H9 (cell line): ENCODE measurements around the gene PXT1. TPM values are rescaled to one million over a fixed set of nuclear protein-coding genes. Genes with fewer than 3 reads are reported as not detected.

Source experiments
- DNase-seq: peaks from one replicate; pipeline ENCODE4 v3.0.0-alpha.2; 2017
- H2AFZ ChIP-seq: one replicate; pipeline ENCODE4 v1.6.1; 2013; ENCODE audit warnings: mild to moderate bottlenecking, low read length, control low read depth, moderate library complexity
- H2AK5ac ChIP-seq: 2 replicates; pipeline ENCODE4 v1.6.1; 2013; ENCODE audit warnings: low read length, control low read depth, mixed read lengths; ENCODE audit not compliant: insufficient read length
- H2BK120ac ChIP-seq: one replicate; pipeline ENCODE4 v1.6.1; 2013; ENCODE audit warnings: low read depth, mild to moderate bottlenecking, low read length, control low read depth, inconsistent platforms; ENCODE audit not compliant: poor library complexity, severe bottlenecking
- H2BK12ac ChIP-seq: 2 replicates; pipeline ENCODE4 v1.6.1; 2013; ENCODE audit warnings: low read length, control low read depth, mixed read lengths, low read depth; ENCODE audit not compliant: insufficient read length
- H2BK15ac ChIP-seq: 2 replicates; pipeline ENCODE4 v1.6.1; 2013; ENCODE audit warnings: low read depth, low read length, control low read depth
- H2BK20ac ChIP-seq: one replicate; pipeline ENCODE4 v1.6.1; 2013; ENCODE audit warnings: low read depth, mild to moderate bottlenecking, low read length, control low read depth, inconsistent platforms; ENCODE audit not compliant: poor library complexity, severe bottlenecking
- H2BK5ac ChIP-seq: 2 replicates; pipeline ENCODE4 v1.6.1; 2013; ENCODE audit warnings: low read length, control low read depth, mixed read lengths; ENCODE audit not compliant: insufficient read length
- H3K14ac ChIP-seq: 2 replicates; pipeline ENCODE4 v1.6.1; 2013; ENCODE audit warnings: low read length, control low read depth; ENCODE audit not compliant: insufficient read depth
- H3K18ac ChIP-seq: 2 replicates; pipeline ENCODE4 v1.6.1; 2013; ENCODE audit warnings: low read depth, mild to moderate bottlenecking, mixed read lengths, low read length, control low read depth; ENCODE audit not compliant: insufficient read length
- H3K23ac ChIP-seq: 2 replicates; pipeline ENCODE4 v1.6.1; 2013; ENCODE audit warnings: low read length, control low read depth, mixed read lengths, low read depth; ENCODE audit not compliant: insufficient read length
- H3K23me2 ChIP-seq: 2 replicates; pipeline ENCODE4 v1.6.1; 2013; ENCODE audit warnings: low read depth, mild to moderate bottlenecking, mixed read lengths, low read length, control low read depth; ENCODE audit not compliant: insufficient read length, poor library complexity, severe bottlenecking
- H3K27ac ChIP-seq: 2 replicates; pipeline ENCODE4 v1.5.1; 2013; ENCODE audit warnings: low read length, control low read depth, mixed read lengths, low read depth; ENCODE audit not compliant: insufficient read length
- H3K27me3 ChIP-seq: 2 replicates; pipeline ENCODE4 v1.6.1; 2013; ENCODE audit warnings: low read length, control low read depth, inconsistent platforms; ENCODE audit not compliant: insufficient read depth
- H3K4ac ChIP-seq: 2 replicates; pipeline ENCODE4 v1.6.1; 2013; ENCODE audit warnings: low read depth, mild to moderate bottlenecking, control low read depth, inconsistent platforms, low read length, moderate library complexity
- H3K4me1 ChIP-seq: 2 replicates; pipeline ENCODE4 v1.6.1; 2013; ENCODE audit warnings: low read length, control low read depth, inconsistent platforms; ENCODE audit not compliant: insufficient read depth
- H3K4me2 ChIP-seq: 2 replicates; pipeline ENCODE4 v1.6.1; 2013; ENCODE audit warnings: low read length, control low read depth, mixed read lengths; ENCODE audit not compliant: insufficient read length, insufficient read depth
- H3K56ac ChIP-seq: 2 replicates; pipeline ENCODE4 v1.6.1; 2013; ENCODE audit warnings: low read depth, mild to moderate bottlenecking, mixed read lengths, low read length, control low read depth; ENCODE audit not compliant: insufficient read length
- H3K79me1 ChIP-seq: 2 replicates; pipeline ENCODE4 v1.6.1; 2013; ENCODE audit warnings: low read depth, mild to moderate bottlenecking, moderate library complexity, low read length, control low read depth, inconsistent platforms; ENCODE audit not compliant: insufficient read depth, poor library complexity, severe bottlenecking
- H3K79me2 ChIP-seq: 2 replicates; pipeline ENCODE4 v1.6.1; 2013; ENCODE audit warnings: low read length, control low read depth, inconsistent platforms; ENCODE audit not compliant: insufficient read depth
- H3K9ac ChIP-seq: 2 replicates; pipeline ENCODE4 v1.6.1; 2013; ENCODE audit warnings: low read length, control low read depth, mixed read lengths; ENCODE audit not compliant: insufficient read length; ENCODE audit errors: extremely low read depth
- H3K9me3 ChIP-seq: one replicate; pipeline ENCODE4 v1.6.1; 2013; ENCODE audit warnings: low read depth, low read length, inconsistent platforms; ENCODE audit not compliant: control insufficient read depth
- H3T11ph ChIP-seq: one replicate; pipeline ENCODE4 v1.6.1; 2013; ENCODE audit warnings: mild to moderate bottlenecking, low read length, control low read depth, inconsistent platforms
- H4K20me1 ChIP-seq: one replicate; pipeline ENCODE4 v1.6.1; 2013; ENCODE audit not compliant: control insufficient read depth, insufficient read length, insufficient read depth
- H4K5ac ChIP-seq: 2 replicates; pipeline ENCODE4 v1.6.1; 2013; ENCODE audit warnings: low read depth, mild to moderate bottlenecking, mixed read lengths, low read length, control low read depth; ENCODE audit not compliant: insufficient read length
- H4K8ac ChIP-seq: replicated peaks from 2 replicates; pipeline ENCODE4 v1.6.1; 2013; ENCODE audit warnings: low read length, control low read depth, mixed read lengths, low read depth; ENCODE audit not compliant: insufficient read length
- H4K91ac ChIP-seq: 2 replicates; pipeline ENCODE4 v1.6.1; 2013; ENCODE audit warnings: low read depth, mild to moderate bottlenecking, moderate library complexity, mixed read lengths, low read length, control low read depth; ENCODE audit not compliant: insufficient read length
- H3K27ac Mint-ChIP-seq, 3 experiments: 2 replicates in 2 of 3; 3 replicates in 1 of 3; pipeline ENCODE4 v1.8.0; 2020 to 2021; ENCODE audit warnings: mixed read lengths in 3 of 3, mild to moderate bottlenecking in 1 of 3, moderate library complexity in 1 of 3
- H3K27me3 Mint-ChIP-seq: 2 replicates; pipeline ENCODE4 v1.8.0; 2021; ENCODE audit warnings: low read depth, mild to moderate bottlenecking, moderate library complexity, mixed read lengths
- H3K36me3 Mint-ChIP-seq, 3 experiments: 2 replicates in 2 of 3; 3 replicates in 1 of 3; pipeline ENCODE4 v1.8.0; 2020 to 2021; ENCODE audit warnings: low read depth in 3 of 3, mixed read lengths in 3 of 3; ENCODE audit not compliant: insufficient read depth in 1 of 3
- H3K4me1 Mint-ChIP-seq, 2 experiments: 2 replicates each; pipeline ENCODE4 v1.8.0; 2020; ENCODE audit warnings: mixed read lengths in 2 of 2
- H3K4me3 Mint-ChIP-seq, 2 experiments: 2 replicates in 1 of 2; 3 replicates in 1 of 2; pipeline ENCODE4 v1.8.0; 2020 to 2021; ENCODE audit warnings: mild to moderate bottlenecking in 2 of 2, mixed read lengths in 2 of 2, moderate library complexity in 1 of 2
- H3K9me3 Mint-ChIP-seq, 2 experiments: 2 replicates in 1 of 2; 3 replicates in 1 of 2; pipeline ENCODE4 v1.8.0; 2020; ENCODE audit warnings: mild to moderate bottlenecking in 2 of 2, mixed read lengths in 2 of 2, moderate library complexity in 1 of 2
- CTCF ChIP-seq: fragments of 200-600 bp; sonication (generic); conservative IDR thresholded peaks from 3 replicates; pipeline ENCODE4 v1.8.0; 2021; ENCODE audit warnings: antibody characterized with exemption, mild to moderate bottlenecking
- WGBS: extraction: QIAGEN DNeasy Blood & Tissue Kit; methylation state at CpG from one replicate; pipeline ENCODE4 v1.1.7; 2013; ENCODE audit warnings: missing lambda C conversion rate, low lambda C conversion rate, mixed read lengths; ENCODE audit not compliant: insufficient read length; ENCODE audit errors: extremely low coverage; 5-methylcytosine and 5-hydroxymethylcytosine counted together
- total RNA-seq: library from RNA; stranded (reverse); gene quantifications from 2 replicates; pipeline ENCODE4 v1.2.1, GENCODE V29; 2021

The PXT1 gene
- total RNA-seq, 1 experiment from 2014 or later: not detected

GRCh38 chr6:36461646-36462045 lies 19.0 kb upstream of the PXT1 start:
- H3K4me3 Mint-ChIP-seq: no peak overlapping the region

More at GRCh38 chr6:36461646-36462045, 19.0 kb upstream of the PXT1 start:
- Histone ChIP-seq H2BK5ac (no peak overlapping the region), H2BK20ac (no peak overlapping the region), H3K9me3 (no peaks in the 10 kb centered on the region), H3K27ac (no peak overlapping the region), H2BK120ac (no peak overlapping the region), H3K56ac (no peak overlapping the region), H3K18ac (no peak overlapping the region), H3K14ac (no peak overlapping the region), H2AFZ (no peak overlapping the region), H4K20me1 (no peaks in the 10 kb centered on the region), H3K23ac (no peak overlapping the region), H3K4me2 (no peak overlapping the region), H2BK12ac (no peak overlapping the region), H3K23me2 (no peaks in the 10 kb centered on the region), H4K8ac (no peak overlapping the region), H2BK15ac (no peak overlapping the region), H3K79me1 (peaks cover 14% of the 10 kb centered on the region), H3K4ac (no peak overlapping the region), H3K9ac (no peak overlapping the region), H3K4me1 (no peaks in the 10 kb centered on the region), H4K5ac (no peak overlapping the region), H3T11ph (no peak overlapping the region), H2AK5ac (no peak overlapping the region), H4K91ac (no peak overlapping the region), H3K27me3 (no peaks in the 10 kb centered on the region), H3K79me2 (peaks cover 10% of the 10 kb centered on the region; the same call in 1 of the 2 replicates)
- Mint-ChIP-seq H3K27me3 (no peaks in the 10 kb centered on the region), H3K4me1 (peaks cover 11 to 17% of the 10 kb centered on the region in 2 experiments), H3K27ac (no peak overlapping the region; a peak in 1 of 7 replicates), H3K36me3 (no peaks in the 10 kb centered on the region; a peak in 1 of 7 replicates), H3K9me3 (no peaks in the 10 kb centered on the region)
- DNase-seq: no peak
- WGBS: no CpG with 5 or more reads among the region's 3 CpGs
- no peak for TF ChIP-seq CTCF
